Esophagus muscularis mucosa (tissue), 4 donors: ENCODE data around the gene ZNF740.

Experiments used
- CTCF ChIP-seq, 3 experiments: fragments of 200-600 bp in 2 of 3; fragments of 450-650 bp in 1 of 3; sonication (generic) in 2 of 3; IDR thresholded peaks; one replicate each; pipeline ENCODE4 v1.5.1; 2017 to 2019; ENCODE audit warnings: antibody characterized with exemption in 3 of 3, mild to moderate bottlenecking in 2 of 3, moderate library complexity in 1 of 3
- EP300 ChIP-seq: sonication (generic); formaldehyde crosslinking; IDR thresholded peaks from one replicate; pipeline ENCODE4 v1.6.1; 2017; ENCODE audit warnings: antibody characterized with exemption
- POLR2A ChIP-seq: fragments of 450-650 bp; IDR thresholded peaks from one replicate; pipeline ENCODE4 v1.6.1; 2017; ENCODE audit warnings: antibody characterized with exemption, moderate library complexity, mild to moderate bottlenecking, low read depth

GRCh38 chr12:53184828-53185227 is 4.3 kb downstream of the ZNF740 start:
- TF ChIP-seq EP300 (no peak), POLR2A (no peak), CTCF (IDR thresholded peaks at IDR 0.05) (no peak)
